IgD-negative memory B cell (primary cell): ENCODE data around the gene POLDIP3. TPM values are rescaled to one million over a fixed set of nuclear protein-coding genes. Genes with fewer than 3 reads are reported as not detected.
"Not testable (repeated sequence)": the region's sequence is repeated elsewhere in the genome, so short reads cannot be mapped to it uniquely, and the experiment has no call there.

Experiments used
- H3K27ac Mint-ChIP-seq, 3 donors: one replicate each; pipeline ENCODE4 v1.8.0; 2020 to 2022; ENCODE audit warnings: mild to moderate bottlenecking in 3 of 3, mixed read lengths in 3 of 3, moderate library complexity in 1 of 3
- H3K27me3 Mint-ChIP-seq: one replicate; pipeline ENCODE4 v1.8.0; 2021; ENCODE audit warnings: mixed read lengths
- H3K36me3 Mint-ChIP-seq: one replicate; pipeline ENCODE4 v1.8.0; 2020; ENCODE audit warnings: mild to moderate bottlenecking, mixed read lengths
- H3K4me1 Mint-ChIP-seq, 3 donors: one replicate each; pipeline ENCODE4 v1.8.0; 2020 to 2022; ENCODE audit warnings: mixed read lengths in 3 of 3, mild to moderate bottlenecking in 1 of 3
- H3K4me3 Mint-ChIP-seq, 4 donors: one replicate each; pipeline ENCODE4 v1.8.0; 2020 to 2022; ENCODE audit warnings: mild to moderate bottlenecking in 4 of 4, mixed read lengths in 4 of 4, moderate library complexity in 3 of 4
- H3K9me3 Mint-ChIP-seq, 3 donors: one replicate each; pipeline ENCODE4 v1.8.0; 2020 to 2021; ENCODE audit warnings: mixed read lengths in 3 of 3, mild to moderate bottlenecking in 1 of 3
- polyA plus RNA-seq: library from polyadenylated mRNA; unstranded; fragments of 300-500 nt; fragmentation: Illumina TruSeq; gene quantifications from one replicate; pipeline ENCODE4 v1.2.3, GENCODE V29; 2021

Gene POLDIP3
- polyA plus RNA-seq, 1 donor from 2014 or later, result 78.2 TPM

DNA sequence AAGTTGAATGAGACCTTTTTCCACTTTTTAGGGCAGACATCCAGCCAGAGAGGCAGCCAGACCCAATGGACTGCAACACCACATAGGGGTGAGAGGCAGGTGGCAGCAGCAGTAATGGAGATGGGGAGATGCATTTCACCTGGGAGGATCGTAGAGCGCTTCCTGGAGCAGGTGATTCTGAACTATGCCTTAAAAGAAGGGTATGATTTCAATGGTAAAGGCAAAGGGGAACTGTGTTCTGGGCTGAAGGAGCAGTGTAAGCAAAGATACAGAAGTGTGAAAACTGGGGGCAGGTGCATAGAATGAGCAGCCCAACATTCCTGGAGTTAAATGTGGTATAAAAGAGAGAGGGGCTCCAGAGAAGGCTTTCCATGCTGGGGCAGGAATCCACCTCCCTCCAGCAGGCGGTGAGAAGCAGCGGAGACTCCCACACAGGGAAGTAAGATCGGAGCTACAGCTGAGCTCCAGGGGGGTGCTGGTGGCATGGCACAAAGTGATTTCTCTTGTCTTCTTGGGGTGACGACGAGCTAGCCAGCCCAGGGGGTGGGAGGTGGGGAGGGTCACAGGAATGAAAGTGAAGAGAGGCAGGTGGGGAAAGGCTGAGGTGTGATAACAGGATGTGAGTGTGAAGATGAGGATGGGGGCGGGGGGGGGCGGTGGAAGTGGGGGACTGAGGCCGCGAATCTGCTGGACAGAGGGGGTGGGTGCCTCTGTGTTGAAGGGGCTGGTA is 65.2 kb downstream of the POLDIP3 start:
- peaks cover 20 to 24% (median 24%) of the 10 kb centered on the region in 3 donors for H3K4me1 Mint-ChIP-seq
- H3K9me3 Mint-ChIP-seq, result no peaks in the 10 kb centered on the region
- H3K36me3 Mint-ChIP-seq, result no peaks in the 10 kb centered on the region
- H3K4me3 Mint-ChIP-seq, result peak overlapping the region in 3 of 4 donors; percentile 3 to 87 (median 74)
- H3K27ac Mint-ChIP-seq, result peak overlapping the region; percentile 7 to 34 (median 34)
- no peaks in the 10 kb centered on the region for H3K27me3 Mint-ChIP-seq

DNA sequence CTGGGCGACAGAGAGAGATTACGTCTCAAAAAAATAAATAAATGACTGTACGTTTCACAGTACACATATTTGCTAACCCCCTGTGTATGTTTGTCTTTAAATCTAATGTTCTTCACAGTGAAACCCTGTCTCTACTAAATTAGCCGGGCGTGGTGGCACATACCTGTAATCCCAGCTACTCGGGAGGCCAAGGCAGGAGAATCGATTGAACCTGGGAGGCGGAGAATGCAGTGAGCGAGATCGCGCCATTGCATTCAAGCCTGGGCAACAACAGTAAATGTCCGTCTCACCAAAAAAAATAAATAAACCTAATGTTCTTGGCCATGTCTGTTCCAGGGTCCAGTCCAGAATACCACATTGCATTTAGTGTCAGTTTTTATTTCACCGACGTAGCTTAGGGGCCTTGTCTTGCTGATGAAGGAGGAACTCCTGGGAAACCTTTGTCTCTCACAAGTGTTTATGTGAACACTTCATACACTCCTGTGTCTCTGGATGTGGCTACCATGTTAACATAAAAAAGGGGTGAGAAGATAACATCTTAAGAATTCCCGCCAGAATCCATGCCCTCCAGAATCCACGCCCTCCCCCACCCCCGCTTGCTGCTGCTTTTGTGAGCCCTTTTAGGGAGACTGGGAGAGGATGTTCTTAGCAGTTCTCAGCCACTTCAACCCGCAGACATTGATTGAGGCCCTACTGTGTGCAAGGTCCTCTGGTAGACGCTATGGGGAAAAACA is 65.9 kb downstream of the POLDIP3 start:
- H3K27ac Mint-ChIP-seq, result peak overlapping the region; percentile 7 to 79 (median 34)
- no peaks in the 10 kb centered on the region for H3K36me3 Mint-ChIP-seq
- H3K27me3 Mint-ChIP-seq, result no peaks in the 10 kb centered on the region
- peaks cover 20 to 24% (median 24%) of the 10 kb centered on the region in 3 donors for H3K4me1 Mint-ChIP-seq
- H3K4me3 Mint-ChIP-seq, result no peak overlapping the region
- H3K9me3 Mint-ChIP-seq, result no peaks in the 10 kb centered on the region

DNA sequence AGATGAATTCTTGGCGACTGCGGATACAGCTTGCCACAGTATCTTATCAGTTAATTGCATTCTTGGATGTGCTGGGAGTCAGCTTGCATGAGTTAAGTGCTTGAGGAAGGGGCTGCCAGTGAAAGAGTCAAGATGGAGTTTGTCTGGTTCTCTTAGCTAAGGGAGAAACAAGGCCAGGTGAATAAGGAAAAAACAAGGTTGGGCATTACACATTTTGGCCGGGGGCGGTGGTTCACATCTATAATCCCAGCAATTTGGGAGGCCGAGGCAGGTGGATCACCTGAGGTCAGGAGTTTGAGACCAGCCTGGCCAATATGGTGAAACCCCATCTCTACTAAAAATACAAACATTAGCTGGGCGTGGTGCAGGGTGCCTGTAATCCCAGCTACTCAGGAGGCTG is 66.6 kb downstream of the POLDIP3 start:
- peak overlapping the region in 1 of 3 donors; percentile 79 for H3K27ac Mint-ChIP-seq
- H3K27me3 Mint-ChIP-seq, H3K36me3 Mint-ChIP-seq, H3K9me3 Mint-ChIP-seq: not testable (repeated sequence)
- H3K4me3 Mint-ChIP-seq, result peak overlapping the region in 1 of 4 donors; percentile 28
- peaks cover 20 to 24% (median 24%) of the 10 kb centered on the region in 3 donors for H3K4me1 Mint-ChIP-seq

DNA sequence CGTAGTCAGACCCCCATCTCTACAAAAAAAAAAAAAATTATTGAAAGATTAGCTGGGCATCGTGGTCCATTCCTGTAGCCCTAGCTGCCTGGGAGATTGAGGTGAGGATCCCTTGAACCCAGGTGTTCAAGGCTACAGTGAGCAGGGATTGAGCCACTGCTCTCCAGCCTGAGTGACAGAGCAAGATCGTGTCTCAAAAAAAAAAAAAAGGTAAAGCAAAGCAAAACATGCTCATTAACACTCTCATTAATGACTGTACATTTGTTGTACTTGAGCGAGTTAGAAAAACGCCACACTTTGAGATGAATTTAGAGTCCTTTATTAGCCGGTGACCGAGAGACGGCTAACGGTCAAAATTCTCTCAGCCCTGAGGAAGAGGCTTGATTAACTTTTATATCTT is 67.1 kb downstream of the POLDIP3 start:
- no peak overlapping the region for H3K4me3 Mint-ChIP-seq
- peaks cover 18 to 23% (median 19%) of the 10 kb centered on the region in 3 donors for H3K4me1 Mint-ChIP-seq

GRCh38 chr22:42544686-42545085 is 70.0 kb downstream of the POLDIP3 start:
- no peaks in the 10 kb centered on the region for H3K9me3 Mint-ChIP-seq
- H3K27me3 Mint-ChIP-seq, result no peaks in the 10 kb centered on the region

More for the DNA sequence above, 67.1 kb downstream of the POLDIP3 start:
- no peaks in the 10 kb centered on the region for H3K9me3 Mint-ChIP-seq
- no peaks in the 10 kb centered on the region for H3K36me3 Mint-ChIP-seq
- H3K27ac Mint-ChIP-seq, result no peak overlapping the region
- H3K27me3 Mint-ChIP-seq, result no peaks in the 10 kb centered on the region

DNA sequence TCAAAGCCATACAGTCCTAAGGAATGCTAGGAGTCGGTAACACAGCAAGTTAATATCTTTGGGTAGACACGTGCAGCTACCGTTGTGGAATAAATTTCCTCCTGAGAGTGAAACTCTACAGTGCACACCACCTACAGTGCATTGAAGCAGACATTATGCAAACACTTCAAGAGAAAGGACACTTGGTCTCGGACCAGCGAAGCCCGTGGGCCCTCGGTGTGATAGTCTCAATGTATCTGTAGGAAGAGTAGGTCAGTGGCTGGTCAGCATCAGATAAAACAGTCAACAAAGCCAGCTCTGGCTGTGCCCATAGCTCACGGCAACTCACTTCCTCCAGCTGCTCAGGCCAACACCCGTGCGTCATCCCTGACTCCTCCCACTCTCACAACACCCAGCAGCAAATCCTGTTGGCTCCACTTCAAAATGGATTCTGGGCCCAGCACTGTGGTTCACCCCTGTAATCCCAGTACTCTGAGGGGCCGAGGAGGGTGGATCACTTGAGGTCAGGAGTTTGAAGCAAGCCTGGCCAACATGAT is 75.4 kb downstream of the POLDIP3 start:
- H3K9me3 Mint-ChIP-seq, H3K36me3 Mint-ChIP-seq, H3K27me3 Mint-ChIP-seq: not testable (repeated sequence)
- H3K4me3 Mint-ChIP-seq, result peak overlapping the region in 3 of 4 donors; percentile 44 to 84 (median 60)
- H3K4me1 Mint-ChIP-seq, result peaks cover 21 to 35% (median 24%) of the 10 kb centered on the region in 3 donors
- H3K27ac Mint-ChIP-seq, result peak overlapping the region; percentile 82 to 97 (median 94)

More at GRCh38 chr22:42544686-42545085, 70.0 kb downstream of the POLDIP3 start:
- Mint-ChIP-seq H3K36me3 (no peaks in the 10 kb centered on the region), H3K4me3 (no peak overlapping the region), H3K27ac (no peak overlapping the region), H3K4me1 (peaks cover 4 to 16% (median 5%) of the 10 kb centered on the region in 3 donors)

GRCh38 chr22:42537199-42537831 is 77.4 kb downstream of the POLDIP3 start:
- H3K27me3 Mint-ChIP-seq, H3K9me3 Mint-ChIP-seq, H3K36me3 Mint-ChIP-seq: not testable (repeated sequence)
- peak overlapping the region; percentile 48 to 91 (median 84) for H3K4me3 Mint-ChIP-seq
- H3K27ac Mint-ChIP-seq, result peak overlapping the region; percentile 69 to 96 (median 91)
- H3K4me1 Mint-ChIP-seq, result peaks cover 29 to 46% (median 29%) of the 10 kb centered on the region in 3 donors

DNA sequence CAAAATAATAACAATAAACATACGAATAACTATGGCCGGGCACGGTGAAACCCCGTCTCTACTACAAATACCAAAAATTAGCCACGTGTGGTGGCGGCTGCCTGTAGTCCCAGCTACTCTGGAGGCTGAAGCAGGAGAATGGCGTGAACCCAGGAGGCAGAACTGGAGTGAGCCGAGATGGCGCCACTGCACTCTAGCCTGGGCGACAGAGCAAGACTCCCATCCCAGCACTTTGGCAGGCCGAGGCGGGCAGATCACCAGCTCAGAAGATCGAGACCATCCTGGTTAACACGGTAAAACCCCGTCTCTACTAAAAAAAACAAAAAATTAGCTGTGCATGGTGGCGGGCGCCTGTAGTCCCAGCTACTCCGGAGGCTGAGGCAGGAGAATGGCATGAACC is 78.0 kb downstream of the POLDIP3 start:
- Mint-ChIP-seq H3K4me1 (peaks cover 29 to 46% (median 29%) of the 10 kb centered on the region in 3 donors), H3K4me3 (peak overlapping the region; percentile 34 to 91 (median 84)), H3K27ac (peak overlapping the region; percentile 69 to 96 (median 91))
- H3K9me3 Mint-ChIP-seq, H3K27me3 Mint-ChIP-seq, H3K36me3 Mint-ChIP-seq: not testable (repeated sequence)

DNA sequence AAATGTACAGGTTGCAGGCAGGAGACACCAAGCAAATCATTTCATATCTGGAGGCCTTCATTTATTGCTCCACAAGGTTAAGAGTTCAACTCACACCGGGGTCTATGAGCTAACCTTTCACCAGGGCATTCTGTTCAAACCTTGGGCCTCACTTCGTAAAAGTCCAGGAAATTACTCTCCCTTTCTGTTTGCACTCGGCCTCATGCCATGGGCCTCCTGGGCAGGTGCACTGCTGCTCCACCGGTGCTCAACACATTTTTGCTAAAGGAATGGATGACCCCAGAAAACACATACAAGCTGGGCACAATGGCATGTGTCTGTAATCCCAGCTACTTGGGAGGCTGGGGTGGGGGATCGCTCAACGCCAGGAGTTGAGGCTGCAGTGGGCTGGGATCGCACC is 78.5 kb downstream of the POLDIP3 start:
- Mint-ChIP-seq H3K4me1 (peaks cover 29 to 46% (median 29%) of the 10 kb centered on the region in 3 donors), H3K4me3 (peak overlapping the region in 2 of 4 donors; percentile 44 to 75), H3K36me3 (peaks cover 2% of the 10 kb centered on the region), H3K27ac (peak overlapping the region in 1 of 3 donors; percentile 96), H3K9me3 (no peaks in the 10 kb centered on the region), H3K27me3 (no peaks in the 10 kb centered on the region)

DNA sequence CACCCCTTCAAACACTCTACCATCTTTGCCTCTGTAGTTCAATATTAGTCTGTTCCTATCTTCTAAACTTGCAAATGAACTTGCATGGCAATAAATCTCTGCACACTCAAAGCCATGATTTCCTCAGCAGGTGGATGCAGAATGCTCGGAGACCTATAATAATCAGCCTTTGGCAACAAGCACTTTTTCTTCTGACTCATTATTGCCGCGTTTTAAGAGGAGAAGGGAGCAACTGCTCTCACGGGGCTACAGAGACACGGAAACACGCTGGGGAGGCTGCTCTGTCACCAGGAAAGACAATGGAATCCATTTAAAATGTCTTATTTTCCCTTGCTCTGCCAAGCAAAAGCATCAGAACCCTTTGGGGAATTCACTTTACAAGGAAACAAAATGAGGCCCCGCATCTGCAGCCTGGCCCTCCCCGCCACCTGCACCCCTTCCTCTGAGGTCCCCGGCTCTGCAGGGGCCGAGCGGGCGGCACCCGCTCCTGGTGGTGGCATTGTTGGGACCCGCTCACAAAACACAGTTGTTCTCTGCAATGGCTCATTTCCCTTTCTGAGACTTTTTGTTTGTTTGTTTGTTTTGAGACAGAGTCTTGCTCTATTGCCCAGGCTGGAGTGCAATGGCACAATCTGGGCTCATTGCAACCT is 79.5 kb downstream of the POLDIP3 start:
- not testable (repeated sequence) for H3K27ac Mint-ChIP-seq, H3K4me3 Mint-ChIP-seq, H3K9me3 Mint-ChIP-seq, H3K36me3 Mint-ChIP-seq, H3K27me3 Mint-ChIP-seq
- H3K4me1 Mint-ChIP-seq, result peaks cover 29 to 43% (median 29%) of the 10 kb centered on the region in 3 donors

Other genes starting within 250 kb of the POLDIP3 start
- 1.1 TPM for gene NFAM1, start 182.5 kb downstream of the POLDIP3 start, polyA plus RNA-seq
- gene RRP7A, start 95.1 kb downstream of the POLDIP3 start, polyA plus RNA-seq, result 74.7 TPM
- gene SERHL2, start 60.9 kb downstream of the POLDIP3 start, polyA plus RNA-seq, result 4.5 TPM
- 0.51 TPM for gene ATP5MGL, start 25.7 kb upstream of the POLDIP3 start, polyA plus RNA-seq
- 138 TPM for gene CYB5R3, start 34.5 kb upstream of the POLDIP3 start, polyA plus RNA-seq
- gene A4GALT, start 106.0 kb upstream of the POLDIP3 start, polyA plus RNA-seq, result not detected
- 25.5 TPM for gene ARFGAP3, start 242.4 kb upstream of the POLDIP3 start, polyA plus RNA-seq